ENCODE measurements around the gene DLG3.

GRCh38 chrX:70454441-70455365 is 10.1 kb downstream of the DLG3 start:
- TF ChIP-seq CTCF (IDR thresholded peaks at IDR 0.05; ENCODE audit: borderline replicate concordance, extremely low read depth, low read length, poor library complexity, severe bottlenecking): peak; percentile 77
- no peak for TF ChIP-seq EZH2 (IDR thresholded peaks at IDR 0.05; ENCODE audit: borderline replicate concordance, low read depth, low read length, severe bottlenecking)
